HG03354 (cell line): ENCODE data around the gene BRI3BP.
A peak's percentile ranks its signal among the peaks of the same experiment; 100 is the strongest.

Experiments used
- ATAC-seq: cut with Tn5 transposase; IDR thresholded peaks from one replicate; pipeline ENCODE4 v1.9.1; 2021; ENCODE audit warnings: mild to moderate bottlenecking; ENCODE audit not compliant: unreplicated experiment, poor library complexity, severe bottlenecking

BRI3BP gene

GRCh38 chr12:124993626-124994436, at the start of gene BRI3BP:
Gene BRI3BP (plus strand): TSS chr12:124993645. CDS start chr12:124993791, 146 bp downstream.
- ATAC-seq = peak; percentile 51

GRCh38 chr12:124946447-124946793, 47.0 kb upstream of the BRI3BP start:
- ATAC-seq = no peak

GRCh38 chr12:124947013-124947412, 46.4 kb upstream of the BRI3BP start:
- no peak for ATAC-seq

GRCh38 chr12:124947561-124948398, 45.7 kb upstream of the BRI3BP start:
- no peak for ATAC-seq

GRCh38 chr12:124949066-124949465, 44.4 kb upstream of the BRI3BP start:
- ATAC-seq = no peak

GRCh38 chr12:124949779-124950728, 43.4 kb upstream of the BRI3BP start:
- no peak for ATAC-seq

- ATAC-seq = no peak
Observed at GRCh38 chr12:124952295-124952694, 41.1 kb upstream of the BRI3BP start.

GRCh38 chr12:124952801-124953200, 40.6 kb upstream of the BRI3BP start:
- ATAC-seq = no peak

- no peak for ATAC-seq
Observed at GRCh38 chr12:124953689-124954405, 39.6 kb upstream of the BRI3BP start.

GRCh38 chr12:124954771-124955170, 38.7 kb upstream of the BRI3BP start:
- no peak for ATAC-seq

- ATAC-seq = no peak
Observed at GRCh38 chr12:124956571-124956970, 36.9 kb upstream of the BRI3BP start.

GRCh38 chr12:124961055-124961454, 32.4 kb upstream of the BRI3BP start:
- no peak for ATAC-seq

- ATAC-seq = no peak
Observed at GRCh38 chr12:124963211-124963610, 30.2 kb upstream of the BRI3BP start.

- ATAC-seq = no peak
Observed at GRCh38 chr12:124964251-124964650, 29.2 kb upstream of the BRI3BP start.

- ATAC-seq = no peak
Observed at GRCh38 chr12:124964836-124965462, 28.5 kb upstream of the BRI3BP start.

- ATAC-seq = no peak
Observed at GRCh38 chr12:124967016-124967739, 26.3 kb upstream of the BRI3BP start.

GRCh38 chr12:124968656-124969055, 24.8 kb upstream of the BRI3BP start:
- no peak for ATAC-seq
